Memory B cell (primary cell): ENCODE results near the gene DZIP1L.

Experiments used
- ATAC-seq: fragments of 150-1000 bp; cut with Tn5 transposase; 2 replicates; pipeline ENCODE4 v1.10.0; 2021; ENCODE audit warnings: low read depth, mild to moderate bottlenecking, moderate library complexity
- DNase-seq, 2 donors: peaks; one replicate each; pipeline ENCODE4 v3.0.0; 2022; ENCODE audit warnings: low spot score in 2 of 2
- H3K27ac Mint-ChIP-seq: one replicate; pipeline ENCODE4 v1.8.0; 2022; ENCODE audit warnings: mild to moderate bottlenecking, moderate library complexity, mixed read lengths
- H3K27me3 Mint-ChIP-seq: one replicate; pipeline ENCODE4 v1.8.0; 2022; ENCODE audit warnings: mixed read lengths
- H3K36me3 Mint-ChIP-seq: one replicate; pipeline ENCODE4 v1.8.0; 2022; ENCODE audit warnings: mild to moderate bottlenecking, mixed read lengths
- H3K4me1 Mint-ChIP-seq: one replicate; pipeline ENCODE4 v1.8.0; 2022; ENCODE audit warnings: mixed read lengths
- H3K4me3 Mint-ChIP-seq: one replicate; pipeline ENCODE4 v1.8.0; 2022; ENCODE audit warnings: mild to moderate bottlenecking, moderate library complexity, mixed read lengths
- H3K9me3 Mint-ChIP-seq: one replicate; pipeline ENCODE4 v1.8.0; 2022; ENCODE audit warnings: mixed read lengths

DZIP1L gene

DNA sequence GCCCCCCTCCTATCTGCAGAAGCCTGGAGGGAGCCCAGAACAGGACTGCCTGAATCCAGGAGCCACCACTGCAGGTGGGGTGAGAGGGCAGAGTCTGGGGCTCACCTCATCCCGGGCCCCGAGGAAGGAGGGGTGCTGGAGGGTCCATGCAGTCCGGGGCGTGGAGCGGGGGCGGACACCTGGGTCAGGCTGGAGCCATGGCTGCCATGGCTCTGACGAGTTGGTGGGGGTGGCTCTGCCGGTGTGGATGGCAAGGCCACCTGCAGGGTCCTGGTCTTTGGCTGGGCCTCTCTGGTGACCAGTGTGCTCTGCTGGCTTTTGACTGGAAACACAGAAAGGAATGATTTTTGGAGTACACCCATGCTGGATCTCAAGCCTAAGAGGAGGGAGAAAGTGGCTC lies 47.4 kb downstream of the DZIP1L start:
- Mint-ChIP-seq H3K4me3 (no peak overlapping the region), H3K27me3 (peaks cover 15% of the 10 kb centered on the region), H3K36me3 (no peaks in the 10 kb centered on the region), H3K27ac (no peak overlapping the region), H3K4me1 (peaks cover 2% of the 10 kb centered on the region), H3K9me3 (peaks cover under 1% of the 10 kb centered on the region)
- no peak for ATAC-seq
- no peak for DNase-seq

DNA sequence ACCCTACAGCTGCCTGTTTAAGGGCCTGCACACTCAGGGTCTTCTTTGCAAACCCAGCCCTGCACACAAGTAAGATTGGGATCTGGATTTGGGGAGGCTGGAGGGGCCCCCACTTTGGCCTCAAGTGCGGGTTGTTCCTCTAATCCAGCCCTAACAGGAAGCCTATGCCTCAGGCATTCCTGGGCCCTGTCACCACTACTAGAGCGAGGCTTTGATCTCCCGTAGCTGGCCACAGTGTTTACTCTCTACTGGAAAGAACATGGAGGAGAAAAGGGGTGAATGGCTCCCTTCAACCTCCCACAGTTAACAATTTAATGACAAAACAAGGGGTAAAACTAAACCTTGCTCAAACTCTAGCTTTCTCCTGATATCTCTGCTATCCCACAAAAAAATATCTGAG lies 48.4 kb downstream of the DZIP1L start:
- H3K9me3 Mint-ChIP-seq, result no peaks in the 10 kb centered on the region
- H3K36me3 Mint-ChIP-seq, result no peaks in the 10 kb centered on the region
- DNase-seq (no peak), ATAC-seq (no peak)
- peaks cover 2% of the 10 kb centered on the region for H3K4me1 Mint-ChIP-seq
- H3K4me3 Mint-ChIP-seq, result no peak overlapping the region
- H3K27ac Mint-ChIP-seq, result no peak overlapping the region
- peaks cover 15% of the 10 kb centered on the region for H3K27me3 Mint-ChIP-seq

DNA sequence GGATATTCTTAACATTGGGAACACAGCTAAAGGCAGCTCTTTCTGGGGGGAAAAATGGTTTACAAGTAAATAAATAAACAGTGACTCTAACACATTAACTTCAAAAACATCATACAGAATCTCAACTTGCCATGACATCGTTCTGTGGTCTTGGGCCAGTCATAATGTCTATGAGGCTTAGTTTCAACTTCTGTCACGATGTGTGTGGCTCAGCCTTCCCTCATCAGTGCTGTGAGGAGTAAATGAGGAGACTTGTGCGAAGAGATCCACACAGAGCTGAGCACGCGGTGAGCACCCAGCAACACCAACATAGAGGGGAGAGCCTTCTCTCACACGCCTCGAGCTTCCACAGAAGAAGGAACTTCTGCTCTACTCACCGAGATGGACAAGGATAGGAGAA lies 49.0 kb downstream of the DZIP1L start:
- H3K4me1 Mint-ChIP-seq, result peaks cover 2% of the 10 kb centered on the region
- ATAC-seq (no peak), DNase-seq (no peak)
- no peaks in the 10 kb centered on the region for H3K9me3 Mint-ChIP-seq
- H3K36me3 Mint-ChIP-seq, result no peaks in the 10 kb centered on the region
- H3K27me3 Mint-ChIP-seq, result peaks cover 15% of the 10 kb centered on the region
- H3K4me3 Mint-ChIP-seq, result no peak overlapping the region
- H3K27ac Mint-ChIP-seq, result no peak overlapping the region

DNA sequence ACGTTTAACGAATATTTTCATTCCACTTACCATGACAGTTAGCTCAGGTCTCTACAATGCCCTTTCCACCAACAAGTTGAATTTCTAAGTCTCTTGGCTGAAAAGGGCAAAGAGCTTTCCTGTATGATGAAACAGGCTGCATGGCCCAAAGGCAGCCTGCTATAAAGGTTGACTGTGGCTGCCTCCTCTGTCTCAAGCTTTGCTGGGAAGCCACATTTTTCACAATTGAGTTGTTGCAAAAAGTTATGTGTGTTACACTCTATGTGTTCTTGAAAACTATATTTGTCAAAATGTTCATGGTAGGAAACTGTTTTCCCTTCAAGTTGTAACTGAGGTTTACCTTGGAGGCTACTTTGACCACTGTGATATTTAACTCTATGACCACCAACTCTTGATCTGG lies 49.5 kb downstream of the DZIP1L start:
- no peak for ATAC-seq
- no peak overlapping the region for H3K27ac Mint-ChIP-seq

DNA sequence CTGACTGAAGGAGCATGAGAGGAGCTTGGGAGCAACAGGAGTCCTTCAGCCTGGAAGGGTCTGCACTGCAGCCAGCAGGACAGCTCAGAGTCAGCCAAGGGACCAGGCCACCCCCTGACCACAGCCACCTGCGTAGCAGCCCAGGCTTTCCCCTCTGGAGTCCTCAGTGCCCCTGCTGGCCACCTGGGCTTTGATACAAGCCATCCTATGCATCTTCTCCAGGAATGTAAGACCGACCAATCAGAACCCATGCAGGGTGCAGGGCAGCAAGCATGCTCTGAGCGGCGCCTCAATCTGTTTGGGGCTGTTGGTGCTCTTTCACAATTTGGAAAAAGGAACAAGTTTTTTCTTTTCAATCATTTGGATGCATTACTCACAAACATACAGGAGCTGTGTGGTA lies 52.0 kb downstream of the DZIP1L start:
- H3K9me3 Mint-ChIP-seq, result no peaks in the 10 kb centered on the region
- no peaks in the 10 kb centered on the region for H3K36me3 Mint-ChIP-seq

More for the DNA sequence above, 49.5 kb downstream of the DZIP1L start:
- Mint-ChIP-seq H3K36me3 (no peaks in the 10 kb centered on the region), H3K4me3 (no peak overlapping the region), H3K4me1 (peaks cover 2% of the 10 kb centered on the region), H3K9me3 (no peaks in the 10 kb centered on the region), H3K27me3 (peaks cover 15% of the 10 kb centered on the region)
- no peak for DNase-seq

DNA sequence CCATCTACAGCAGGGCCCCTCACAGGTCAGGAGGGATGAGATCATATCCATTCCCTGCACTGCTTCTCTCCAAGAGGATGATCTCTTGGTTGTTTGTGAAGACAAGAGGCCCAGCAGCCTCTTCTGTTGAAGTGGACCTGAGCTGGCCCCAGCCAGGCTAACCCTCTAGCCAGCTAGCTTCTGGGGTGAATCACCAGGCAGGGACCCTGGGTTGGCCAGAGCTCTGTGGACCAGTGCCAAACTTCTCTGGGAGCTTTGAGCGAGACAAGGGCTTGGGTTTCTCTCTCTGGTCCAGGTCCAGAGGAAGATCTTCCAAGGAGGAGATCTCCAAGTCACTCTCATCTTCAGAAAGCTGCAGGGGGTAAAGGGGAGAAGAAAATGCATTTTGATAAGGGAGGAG lies 52.8 kb downstream of the DZIP1L start:
- Mint-ChIP-seq H3K27me3 (peaks cover 3% of the 10 kb centered on the region), H3K36me3 (no peaks in the 10 kb centered on the region), H3K4me3 (no peak overlapping the region), H3K9me3 (no peaks in the 10 kb centered on the region), H3K4me1 (peaks cover 3% of the 10 kb centered on the region), H3K27ac (no peak overlapping the region)
- DNase-seq (no peak), ATAC-seq (no peak)

More for the DNA sequence above, 52.0 kb downstream of the DZIP1L start:
- ATAC-seq, result no peak
- H3K4me3 Mint-ChIP-seq, result no peak overlapping the region
- DNase-seq, result no peak
- no peak overlapping the region for H3K27ac Mint-ChIP-seq
- peaks cover 3% of the 10 kb centered on the region for H3K4me1 Mint-ChIP-seq
- H3K27me3 Mint-ChIP-seq, result peaks cover 3% of the 10 kb centered on the region

DNA sequence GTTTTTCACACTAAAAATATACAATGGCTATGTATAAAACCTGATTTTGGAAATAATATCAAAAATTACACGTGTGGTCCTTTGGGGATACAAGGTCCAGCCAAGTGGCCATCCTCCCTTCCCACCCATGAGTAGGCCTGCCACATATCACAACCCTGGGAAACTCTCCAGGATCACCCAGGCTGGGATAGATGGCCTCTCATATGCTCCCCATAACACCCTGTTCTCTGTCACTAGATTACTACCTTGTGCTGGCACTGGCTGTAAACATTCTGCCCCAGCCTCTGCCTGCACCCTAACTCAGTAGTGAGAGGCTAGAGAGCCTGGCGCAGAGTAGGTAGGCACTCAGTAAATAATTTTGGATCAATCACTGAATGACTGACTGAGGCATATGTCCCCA lies 53.4 kb downstream of the DZIP1L start:
- DNase-seq, result no peak
- no peak overlapping the region for H3K27ac Mint-ChIP-seq
- no peak overlapping the region for H3K4me3 Mint-ChIP-seq
- peaks cover 3% of the 10 kb centered on the region for H3K27me3 Mint-ChIP-seq
- peaks cover 3% of the 10 kb centered on the region for H3K4me1 Mint-ChIP-seq
- ATAC-seq, result no peak
- H3K9me3 Mint-ChIP-seq, result no peaks in the 10 kb centered on the region
- no peaks in the 10 kb centered on the region for H3K36me3 Mint-ChIP-seq

DNA sequence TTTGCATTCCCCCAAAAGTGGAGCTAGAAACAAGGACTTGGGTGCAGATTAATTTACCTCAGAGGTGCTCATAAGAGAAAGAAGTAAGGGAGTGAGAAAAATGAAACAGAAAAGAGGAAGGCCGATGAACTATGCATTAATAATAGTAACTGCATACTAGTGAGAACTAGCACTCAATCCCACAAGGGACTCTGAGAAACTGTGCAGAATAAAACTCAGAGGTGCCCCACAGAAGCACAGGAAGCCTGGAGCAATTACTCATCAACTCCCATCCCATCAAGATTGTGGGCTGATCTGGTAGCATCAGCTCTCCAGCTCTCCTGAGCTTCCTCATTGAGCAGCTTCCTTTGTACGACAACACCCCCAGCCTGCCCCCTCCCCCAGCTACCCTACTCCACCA lies 54.6 kb downstream of the DZIP1L start:
- H3K4me1 Mint-ChIP-seq, result peaks cover 3% of the 10 kb centered on the region
- peaks cover 2% of the 10 kb centered on the region for H3K27me3 Mint-ChIP-seq
- ATAC-seq, result no peak
- H3K4me3 Mint-ChIP-seq, result no peak overlapping the region
- no peak overlapping the region for H3K27ac Mint-ChIP-seq
- no peaks in the 10 kb centered on the region for H3K9me3 Mint-ChIP-seq
- DNase-seq, result no peak
- H3K36me3 Mint-ChIP-seq, result no peaks in the 10 kb centered on the region

DNA sequence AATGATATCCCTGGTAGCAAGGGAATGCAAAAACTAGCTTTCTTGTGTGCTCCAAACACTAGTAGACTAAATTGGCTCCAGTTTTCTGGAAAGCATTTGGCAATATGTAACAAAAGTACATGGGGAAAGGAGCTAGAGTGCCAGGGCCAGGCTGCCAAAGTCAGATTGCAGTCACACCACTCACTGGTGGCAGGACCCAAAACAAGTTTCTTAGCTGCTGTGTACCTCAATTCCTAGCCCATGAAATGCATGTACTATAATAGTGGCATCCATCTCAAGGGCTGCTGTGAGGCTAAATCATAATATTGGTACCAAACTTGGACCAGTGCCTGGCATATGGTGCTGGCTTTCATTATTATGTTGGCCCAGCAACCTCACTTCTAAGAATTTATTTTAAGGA lies 56.1 kb downstream of the DZIP1L start:
- H3K27me3 Mint-ChIP-seq, result peaks cover 2% of the 10 kb centered on the region
- no peak overlapping the region for H3K27ac Mint-ChIP-seq
- no peak overlapping the region for H3K4me3 Mint-ChIP-seq
- H3K9me3 Mint-ChIP-seq, result no peaks in the 10 kb centered on the region
- H3K36me3 Mint-ChIP-seq, result no peaks in the 10 kb centered on the region
- DNase-seq, result no peak
- no peak for ATAC-seq
- peaks cover 3% of the 10 kb centered on the region for H3K4me1 Mint-ChIP-seq

DNA sequence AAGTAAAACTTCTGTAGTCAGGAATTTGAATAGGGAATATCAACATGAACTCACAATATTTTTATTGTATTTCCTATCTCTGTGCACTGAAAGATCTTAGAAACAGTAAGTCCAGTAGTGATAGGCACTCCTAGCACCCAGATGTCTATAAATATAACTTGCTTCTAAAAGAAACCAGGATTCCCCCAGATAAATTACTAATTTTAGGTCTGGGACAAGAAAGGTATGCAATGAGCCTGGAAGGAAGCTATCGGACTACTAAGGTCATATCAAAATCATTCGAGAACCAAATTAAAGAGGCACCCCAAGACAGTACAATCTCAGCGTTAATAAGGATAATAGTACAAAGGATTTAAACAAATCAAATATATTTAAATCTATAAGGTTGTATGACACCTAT lies 58.0 kb downstream of the DZIP1L start:
- ATAC-seq, result no peak
- Mint-ChIP-seq H3K36me3 (no peaks in the 10 kb centered on the region), H3K27me3 (peaks cover 6% of the 10 kb centered on the region), H3K27ac (no peak overlapping the region), H3K4me3 (no peak overlapping the region), H3K4me1 (peaks cover 3% of the 10 kb centered on the region), H3K9me3 (no peaks in the 10 kb centered on the region)
- DNase-seq, result no peak

DNA sequence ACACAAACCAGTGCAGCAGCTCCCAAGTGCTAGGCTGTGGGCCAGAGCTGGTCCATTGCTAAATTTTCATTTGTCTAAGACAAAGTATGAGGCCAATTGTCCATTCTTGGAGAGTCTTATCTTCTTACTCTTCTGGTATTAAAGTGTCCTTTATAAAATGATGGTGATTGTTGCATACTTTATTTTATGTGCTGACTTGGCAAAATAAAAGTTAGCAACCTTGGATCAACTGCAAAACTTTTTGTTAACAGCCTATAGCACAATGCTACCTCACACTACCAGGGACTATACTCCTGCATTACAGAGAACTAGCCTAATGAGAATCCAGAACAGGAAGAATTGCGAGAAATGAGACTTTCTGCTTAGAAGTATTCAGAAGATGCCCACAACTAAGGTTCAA lies 61.4 kb downstream of the DZIP1L start:
- Mint-ChIP-seq H3K36me3 (no peaks in the 10 kb centered on the region), H3K4me1 (no peaks in the 10 kb centered on the region), H3K9me3 (peaks cover 3% of the 10 kb centered on the region), H3K4me3 (no peak overlapping the region), H3K27me3 (peaks cover 17% of the 10 kb centered on the region), H3K27ac (no peak overlapping the region)
- ATAC-seq, result no peak
- DNase-seq, result no peak

DNA sequence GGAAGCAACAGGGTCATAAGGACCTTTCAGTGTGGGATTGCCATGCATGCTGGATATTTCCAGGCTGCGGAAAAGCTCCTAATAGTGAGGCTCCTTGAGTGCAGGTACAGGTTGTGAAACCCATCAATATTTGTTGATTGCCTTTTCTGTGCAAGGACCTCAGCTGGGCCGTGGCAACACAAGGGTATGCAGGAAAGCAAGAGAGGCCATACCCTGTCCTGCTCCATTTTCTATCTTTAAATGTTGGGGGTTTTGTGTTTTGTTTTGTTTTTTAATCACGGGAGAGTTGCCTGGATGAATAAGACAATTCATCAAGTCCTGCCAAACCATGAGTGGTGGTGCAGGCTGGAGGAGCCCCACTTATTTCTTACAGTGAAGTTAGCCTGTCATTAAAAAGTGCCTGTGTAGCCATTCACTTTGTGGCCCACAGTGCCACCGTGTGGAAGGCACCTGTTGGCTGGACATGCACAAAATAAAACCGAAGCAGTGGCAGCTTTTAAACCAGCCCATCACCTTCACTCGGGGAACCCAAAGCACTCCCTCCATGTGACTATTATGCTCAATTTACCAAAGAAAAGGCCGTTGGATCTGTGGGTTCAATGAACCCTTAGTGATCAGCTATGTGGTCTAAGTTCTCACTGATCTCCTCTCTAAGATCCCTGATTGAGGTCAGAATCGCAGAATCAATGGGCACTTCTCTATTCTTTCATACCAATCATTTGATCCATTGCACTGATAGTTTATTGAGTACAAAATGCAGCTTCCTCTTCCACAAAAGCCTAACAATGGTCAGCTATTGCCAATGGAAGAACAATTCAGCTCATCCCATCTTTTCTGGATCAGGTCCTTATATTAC lies 63.2 kb downstream of the DZIP1L start:
- no peak overlapping the region for H3K4me3 Mint-ChIP-seq
- H3K36me3 Mint-ChIP-seq, result no peaks in the 10 kb centered on the region
- no peak overlapping the region for H3K27ac Mint-ChIP-seq
- DNase-seq (no peak), ATAC-seq (no peak)
- H3K27me3 Mint-ChIP-seq, result peaks cover 17% of the 10 kb centered on the region
- no peaks in the 10 kb centered on the region for H3K4me1 Mint-ChIP-seq
- peaks cover 3% of the 10 kb centered on the region for H3K9me3 Mint-ChIP-seq

DNA sequence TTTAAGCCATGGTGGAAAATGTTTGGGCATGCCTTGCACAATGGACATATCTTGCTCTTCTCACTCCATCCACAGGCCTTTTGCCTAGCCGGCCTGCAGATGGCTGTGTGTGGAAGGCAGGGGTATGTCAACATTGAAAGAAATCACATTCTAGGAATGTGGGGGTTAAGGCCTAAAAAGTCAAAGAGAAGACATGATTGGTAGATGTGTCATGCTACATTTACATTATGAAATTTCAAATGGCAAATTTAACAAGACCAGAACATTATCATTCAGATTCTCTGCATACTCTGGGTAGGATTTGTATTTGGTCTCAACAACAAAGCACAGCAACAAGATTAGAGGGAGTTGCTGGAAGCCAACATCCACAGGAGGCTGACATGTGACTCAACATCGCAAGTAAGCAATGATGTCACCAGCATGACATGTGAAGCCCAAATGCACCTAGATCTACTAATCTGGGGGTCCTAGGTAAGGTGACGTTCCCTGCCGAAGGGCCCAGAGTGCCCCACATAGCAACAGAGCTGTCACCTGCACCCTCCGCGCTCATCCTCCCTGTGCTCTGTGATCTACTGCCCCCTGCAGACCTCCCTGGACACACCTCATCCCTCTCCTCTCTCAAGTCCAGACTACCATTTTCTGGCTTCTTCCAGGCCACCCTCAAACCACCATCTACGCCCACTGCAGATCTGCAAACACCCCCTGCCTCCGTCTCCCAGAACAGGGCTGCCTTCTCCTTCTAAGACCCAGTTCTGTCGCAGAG lies 66.1 kb downstream of the DZIP1L start:
- DNase-seq (no peak), ATAC-seq (no peak)
- Mint-ChIP-seq H3K4me1 (no peaks in the 10 kb centered on the region), H3K9me3 (peaks cover 3% of the 10 kb centered on the region), H3K27me3 (peaks cover 22% of the 10 kb centered on the region), H3K27ac (no peak overlapping the region), H3K36me3 (no peaks in the 10 kb centered on the region), H3K4me3 (no peak overlapping the region)

DNA sequence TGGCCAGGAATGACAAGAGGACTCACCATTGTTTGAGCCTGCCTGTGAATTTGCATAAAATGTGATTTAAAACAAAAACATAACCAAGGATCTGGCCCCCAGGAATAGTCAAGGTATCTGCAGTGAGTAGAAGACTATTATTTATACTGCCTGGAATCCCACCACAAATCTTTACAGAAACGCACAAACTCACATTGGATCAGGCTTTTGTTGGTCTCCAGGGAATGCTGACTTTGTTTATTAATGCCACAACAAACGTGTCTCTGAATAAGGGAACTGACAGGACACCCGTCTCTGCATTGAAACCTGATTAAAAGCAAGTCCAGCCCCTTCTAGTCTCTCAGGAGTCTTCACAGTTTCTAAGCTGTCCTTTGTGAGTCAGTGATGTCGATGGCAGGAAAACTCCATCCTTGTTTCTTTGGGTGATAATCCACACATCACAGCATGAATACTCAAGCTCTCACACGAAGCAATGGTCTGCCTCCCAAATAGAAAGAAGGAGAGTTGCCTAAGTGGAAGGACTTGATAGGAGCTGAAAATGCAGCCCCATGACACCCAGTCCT lies 67.7 kb downstream of the DZIP1L start:
- ATAC-seq (no peak), DNase-seq (no peak)
- Mint-ChIP-seq H3K36me3 (no peaks in the 10 kb centered on the region), H3K9me3 (peaks cover 3% of the 10 kb centered on the region), H3K4me3 (no peak overlapping the region), H3K27me3 (peaks cover 21% of the 10 kb centered on the region), H3K27ac (no peak overlapping the region), H3K4me1 (no peaks in the 10 kb centered on the region)
